Vagina (tissue), 2 donors: ENCODE results near the gene PSEN1.

Source experiments
- POLR2AphosphoS5 ChIP-seq, 2 donors: sonication (generic); formaldehyde crosslinking; IDR thresholded peaks; one replicate each; pipeline ENCODE4 v1.9.0; 2017; ENCODE audit warnings: antibody characterized with exemption in 2 of 2, mild to moderate bottlenecking in 2 of 2, low read depth in 1 of 2; ENCODE audit not compliant: insufficient read depth in 1 of 2
- TF ChIP-seq, protein P1 (sequence below), 3 experiments: fragments of 450-650 bp in 2 of 3; fragments of 200-600 bp in 1 of 3; sonication (generic) in 1 of 3; IDR thresholded peaks; one replicate each; pipeline ENCODE4 v1.5.1; 2017 to 2019; ENCODE audit warnings: antibody characterized with exemption in 3 of 3, mild to moderate bottlenecking in 2 of 3, moderate library complexity in 2 of 3

GRCh38 chr14:73243341-73243740 lies 107.0 kb downstream of the PSEN1 start:
- TF ChIP-seq, protein P1, sequence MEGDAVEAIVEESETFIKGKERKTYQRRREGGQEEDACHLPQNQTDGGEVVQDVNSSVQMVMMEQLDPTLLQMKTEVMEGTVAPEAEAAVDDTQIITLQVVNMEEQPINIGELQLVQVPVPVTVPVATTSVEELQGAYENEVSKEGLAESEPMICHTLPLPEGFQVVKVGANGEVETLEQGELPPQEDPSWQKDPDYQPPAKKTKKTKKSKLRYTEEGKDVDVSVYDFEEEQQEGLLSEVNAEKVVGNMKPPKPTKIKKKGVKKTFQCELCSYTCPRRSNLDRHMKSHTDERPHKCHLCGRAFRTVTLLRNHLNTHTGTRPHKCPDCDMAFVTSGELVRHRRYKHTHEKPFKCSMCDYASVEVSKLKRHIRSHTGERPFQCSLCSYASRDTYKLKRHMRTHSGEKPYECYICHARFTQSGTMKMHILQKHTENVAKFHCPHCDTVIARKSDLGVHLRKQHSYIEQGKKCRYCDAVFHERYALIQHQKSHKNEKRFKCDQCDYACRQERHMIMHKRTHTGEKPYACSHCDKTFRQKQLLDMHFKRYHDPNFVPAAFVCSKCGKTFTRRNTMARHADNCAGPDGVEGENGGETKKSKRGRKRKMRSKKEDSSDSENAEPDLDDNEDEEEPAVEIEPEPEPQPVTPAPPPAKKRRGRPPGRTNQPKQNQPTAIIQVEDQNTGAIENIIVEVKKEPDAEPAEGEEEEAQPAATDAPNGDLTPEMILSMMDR (IDR thresholded peaks at IDR 0.05) = no peak
- TF ChIP-seq POLR2AphosphoS5 (IDR thresholded peaks at IDR 0.05; ENCODE audit: insufficient read depth in 1 of 2, low read depth in 1 of 2) = no peak
